ENCODE measurements around the gene RPS6KA2. TPM values are rescaled to one million over a fixed set of nuclear protein-coding genes. Genes with fewer than 3 reads are reported as not detected.
A peak's percentile ranks its signal among the peaks of the same experiment; 100 is the strongest.

RPS6KA2 gene
- total RNA-seq, 1 experiment from 2014 or later = 4.1 TPM

- DNase-seq (ENCODE audit: low read depth, low spot score) (no peak), ATAC-seq (no peak)
- H3K27ac ChIP-seq (ENCODE audit: low read length) = no peak overlapping the region
- no TSS peak for BruUV-seq (replicated peaks)
- no peaks in the 10 kb centered on the region for H3K36me3 ChIP-seq (ENCODE audit: control insufficient read depth, insufficient read depth, low read length)
- no peak for TF ChIP-seq SIN3A (IDR thresholded peaks at IDR 0.05; ENCODE audit: borderline replicate concordance, insufficient read depth, low read depth, low read length)
- POLR2A ChIA-PET = no interaction called here
- H3K9me3 ChIP-seq (ENCODE audit: control insufficient read depth, insufficient read depth, low read depth, low read length) = no peaks in the 10 kb centered on the region
- in situ Hi-C loops (cut with HindIII; ENCODE audit: low pct_unique_long_range_greater_than_20kb, low sequenced_read_pairs) (no loop called here), intact Hi-C loops (cut with micrococcal nuclease; ENCODE audit: unreplicated experiment) (no loop called here)
- CTCF ChIA-PET = no interaction called here
- H3K4me1 ChIP-seq (ENCODE audit: control insufficient read depth, insufficient read depth, low read length) = no peaks in the 10 kb centered on the region
- H3K27me3 ChIP-seq (ENCODE audit: control insufficient read depth, insufficient read depth, low read length) = no peaks in the 10 kb centered on the region
- no peak overlapping the region for H3K4me3 ChIP-seq (ENCODE audit: low read depth in 2 of 2, low read length in 2 of 2)
Observed at GRCh38 chr6:166423051-166423745, 203.9 kb downstream of the RPS6KA2 start.

- TF ChIP-seq SIN3A (IDR thresholded peaks at IDR 0.05; ENCODE audit: borderline replicate concordance, insufficient read depth, low read depth, low read length) = no peak
- TF ChIP-seq POLR2AphosphoS5 (IDR thresholded peaks at IDR 0.05; ENCODE audit: low read depth, low read length) = no peak
- no peak for TF ChIP-seq TCF7L2 (IDR thresholded peaks at IDR 0.05; ENCODE audit: low read depth, low read length)
- TF ChIP-seq REST (IDR thresholded peaks at IDR 0.05; ENCODE audit: insufficient read depth in 1 of 2, low read depth in 2 of 2, low read length in 1 of 2) = no peak
- no peak for TF ChIP-seq CTCF (IDR thresholded peaks at IDR 0.05)
- CTCF ChIA-PET = no interaction called here
- H3K36me3 ChIP-seq (ENCODE audit: control insufficient read depth, insufficient read depth, low read length) = no peaks in the 10 kb centered on the region
- no peak for DNase-seq (ENCODE audit: low read depth, low spot score)
- H3K27me3 ChIP-seq (ENCODE audit: control insufficient read depth, insufficient read depth, low read length) = no peaks in the 10 kb centered on the region
- no peak overlapping the region for H3K27ac ChIP-seq (ENCODE audit: low read length)
- H3K4me3 ChIP-seq (ENCODE audit: low read depth in 2 of 2, low read length in 2 of 2) = no peak overlapping the region
- intact Hi-C loops (cut with micrococcal nuclease; ENCODE audit: unreplicated experiment) (no loop called here), in situ Hi-C loops (cut with HindIII; ENCODE audit: low pct_unique_long_range_greater_than_20kb, low sequenced_read_pairs) (no loop called here)
- H3K9me3 ChIP-seq (ENCODE audit: control insufficient read depth, insufficient read depth, low read depth, low read length) = no peaks in the 10 kb centered on the region
- POLR2A ChIA-PET = no interaction called here
- no TSS peak for BruUV-seq (replicated peaks)
- ATAC-seq = no peak
- H3K4me1 ChIP-seq (ENCODE audit: control insufficient read depth, insufficient read depth, low read length) = no peaks in the 10 kb centered on the region
Observed at GRCh38 chr6:166422201-166422940, 204.7 kb downstream of the RPS6KA2 start.

- intact Hi-C loops (cut with micrococcal nuclease; ENCODE audit: unreplicated experiment) = no loop called here
- Histone ChIP-seq H3K9me3 (ENCODE audit: control insufficient read depth, insufficient read depth, low read depth, low read length) (no peaks in the 10 kb centered on the region), H3K4me3 (ENCODE audit: low read depth in 2 of 2, low read length in 2 of 2) (no peak overlapping the region), H3K27ac (ENCODE audit: low read length) (no peak overlapping the region), H3K27me3 (ENCODE audit: control insufficient read depth, insufficient read depth, low read length) (no peaks in the 10 kb centered on the region), H3K36me3 (ENCODE audit: control insufficient read depth, insufficient read depth, low read length) (no peaks in the 10 kb centered on the region), H3K4me1 (ENCODE audit: control insufficient read depth, insufficient read depth, low read length) (no peaks in the 10 kb centered on the region)
- DNase-seq (ENCODE audit: low read depth, low spot score) (no peak), ATAC-seq (peak; percentile 75)
- TF ChIP-seq SIN3A (IDR thresholded peaks at IDR 0.05; ENCODE audit: borderline replicate concordance, insufficient read depth, low read depth, low read length) (no peak), POLR2AphosphoS5 (IDR thresholded peaks at IDR 0.05; ENCODE audit: low read depth, low read length) (no peak), CTCF (IDR thresholded peaks at IDR 0.05) (no peak), TCF7L2 (IDR thresholded peaks at IDR 0.05; ENCODE audit: low read depth, low read length) (no peak), REST (IDR thresholded peaks at IDR 0.05; ENCODE audit: insufficient read depth in 1 of 2, low read depth in 2 of 2, low read length in 1 of 2) (no peak)
- in situ Hi-C loops (cut with HindIII; ENCODE audit: low pct_unique_long_range_greater_than_20kb, low sequenced_read_pairs) = no loop called here
- BruUV-seq (replicated peaks) = no TSS peak
- CTCF ChIA-PET = no interaction called here
- POLR2A ChIA-PET = no interaction called here
Observed at GRCh38 chr6:166420351-166420750, 206.7 kb downstream of the RPS6KA2 start.

All from Panc1 (cell line).